HG03039 (cell line): ENCODE measurements around the gene MMP17.
"Not testable (repeated sequence)": the region's sequence is repeated elsewhere in the genome, so short reads cannot be mapped to it uniquely, and the experiment has no call there.

Source experiments
- ATAC-seq: cut with Tn5 transposase; IDR thresholded peaks from one replicate; pipeline ENCODE4 v1.9.1; 2021; ENCODE audit warnings: mild to moderate bottlenecking, moderate library complexity; ENCODE audit not compliant: unreplicated experiment

The MMP17 gene

DNA sequence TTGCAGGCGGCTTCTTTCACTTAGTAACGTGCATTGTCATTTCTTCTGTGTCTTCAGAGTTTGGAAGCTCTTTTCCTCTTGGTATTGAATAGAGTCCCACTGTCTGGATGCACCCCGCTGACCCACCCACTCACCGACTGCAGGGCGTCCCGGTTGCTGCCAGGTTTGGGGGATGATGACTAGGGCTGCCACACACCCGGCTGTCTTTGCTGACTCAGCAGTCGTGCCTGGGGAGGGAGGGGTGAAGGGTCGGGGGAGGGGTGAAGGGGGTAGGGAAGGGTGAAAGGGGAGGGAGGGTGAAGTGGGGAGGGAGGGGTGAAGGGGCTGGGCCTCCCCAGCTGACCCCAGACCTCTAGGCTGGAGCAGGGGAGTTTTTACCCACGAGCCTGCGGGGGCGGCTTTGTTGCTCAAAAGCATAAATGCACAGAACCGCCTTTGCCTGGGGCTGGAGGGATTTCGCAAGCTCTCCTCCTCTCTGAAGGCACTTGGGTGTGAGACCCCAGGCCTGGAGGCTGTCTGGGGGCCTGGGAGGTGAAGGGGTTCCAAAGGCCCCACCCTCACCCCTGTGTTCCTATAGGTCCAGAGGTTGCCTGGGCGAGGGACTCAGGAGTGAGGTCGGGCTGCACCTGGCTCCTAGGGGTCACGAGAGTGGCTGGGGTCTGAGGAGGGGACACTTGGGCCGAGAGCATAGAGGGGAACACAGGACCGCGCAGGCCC lies 35.0 kb downstream of the MMP17 start:
- ATAC-seq, result no peak

DNA sequence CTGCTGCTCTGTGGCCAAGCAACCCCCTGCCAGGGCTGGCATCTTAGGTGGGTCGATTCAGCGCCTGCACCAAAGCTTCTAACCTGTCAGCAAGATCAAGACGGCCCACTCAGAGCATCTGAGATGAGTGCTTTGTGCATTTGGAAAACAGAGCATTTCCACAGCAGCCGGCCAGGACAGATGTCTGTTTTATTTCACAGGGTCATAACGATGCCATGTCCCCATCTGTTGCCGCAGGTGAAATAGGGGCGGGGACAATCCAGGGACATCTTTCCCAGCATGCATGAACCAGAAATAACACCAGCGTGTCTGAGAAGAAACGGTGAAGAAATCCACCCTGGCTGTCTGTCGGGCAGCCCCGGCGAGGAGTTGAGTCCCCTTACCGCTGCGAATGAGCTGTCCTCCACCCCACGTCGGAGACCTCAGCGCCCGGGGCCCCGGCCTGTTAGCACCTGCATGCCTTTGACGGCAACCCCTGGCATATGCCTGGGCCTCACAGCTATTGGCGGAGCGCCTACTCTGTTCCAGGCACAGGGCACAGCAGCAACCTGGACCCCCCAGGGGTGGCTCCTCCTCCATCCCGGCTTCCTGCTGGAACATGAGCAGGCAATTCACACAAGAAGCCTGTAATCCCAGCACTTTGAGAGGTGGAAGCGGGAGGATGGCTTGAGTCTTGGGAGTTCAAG lies 35.7 kb downstream of the MMP17 start:
- no peak for ATAC-seq

DNA sequence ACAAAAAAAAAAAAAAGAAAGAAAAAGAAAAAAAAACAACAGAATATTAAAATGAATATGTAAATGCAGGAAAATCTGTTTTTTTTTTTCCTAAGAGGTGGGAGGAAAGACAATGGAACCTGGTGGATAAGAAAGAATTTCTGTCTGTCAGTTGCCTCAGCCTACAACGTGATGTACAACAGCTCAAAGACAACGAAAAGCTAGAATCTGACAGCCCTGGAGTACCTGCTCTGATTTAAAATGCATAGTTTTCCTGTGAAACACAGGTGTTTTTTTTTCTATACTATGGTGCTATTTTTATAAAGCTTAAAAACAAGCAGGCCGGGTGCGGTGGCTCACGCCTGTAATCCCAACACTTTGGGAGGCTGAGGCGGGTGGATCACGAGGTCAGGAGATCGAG lies 36.3 kb downstream of the MMP17 start:
- ATAC-seq, result no peak

DNA sequence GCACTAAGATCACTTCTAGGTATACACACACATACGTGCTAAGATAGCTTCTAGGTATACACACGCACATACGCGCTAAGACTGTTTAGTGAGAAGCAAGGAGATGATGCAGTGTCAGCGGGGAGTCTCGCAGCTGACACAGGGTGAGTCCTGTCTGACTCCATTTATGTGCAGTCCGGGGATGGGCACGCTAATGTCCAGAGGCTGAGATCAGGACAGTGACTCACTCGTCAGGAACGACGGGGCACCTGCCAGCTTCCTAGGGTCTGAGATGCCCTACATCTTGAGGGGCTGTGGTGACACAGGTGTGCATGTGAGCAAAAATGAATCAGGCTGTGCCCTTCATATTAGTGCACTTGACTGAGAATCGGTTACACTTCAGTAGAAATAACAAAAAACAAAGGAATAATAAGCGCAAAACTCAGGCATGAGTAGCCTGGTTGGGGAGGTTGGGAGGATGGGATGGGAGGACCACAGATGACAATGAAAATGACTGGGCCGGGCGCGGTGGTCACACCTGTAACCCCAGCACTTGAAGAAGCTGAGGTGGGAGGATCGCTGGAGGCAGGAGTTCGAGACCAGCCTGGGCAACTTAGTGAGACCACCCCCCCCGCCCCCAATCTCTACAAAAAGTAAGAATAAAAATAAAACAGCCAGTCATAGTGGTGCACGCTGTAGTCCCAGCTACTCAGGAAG lies 37.1 kb downstream of the MMP17 start:
- no peak for ATAC-seq

DNA sequence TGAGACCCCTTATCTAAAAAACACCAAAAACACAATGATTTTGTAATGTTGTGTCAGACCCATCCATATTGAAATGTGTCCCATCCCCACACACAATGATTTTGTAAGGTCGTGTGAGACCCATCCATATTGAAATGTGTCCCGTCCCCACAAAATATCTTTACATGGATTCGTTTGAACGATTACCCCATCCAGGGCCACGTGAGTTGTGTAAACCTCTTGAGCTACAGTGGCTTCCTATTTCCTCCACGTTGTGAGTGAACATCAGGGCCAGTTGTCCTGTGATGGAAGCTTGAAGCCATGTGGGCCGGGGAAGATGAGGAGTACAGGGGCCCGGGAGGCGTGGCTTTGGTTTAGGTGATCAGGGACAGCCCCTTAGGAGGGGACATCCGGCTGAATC lies 39.3 kb downstream of the MMP17 start:
- ATAC-seq, result no peak

DNA sequence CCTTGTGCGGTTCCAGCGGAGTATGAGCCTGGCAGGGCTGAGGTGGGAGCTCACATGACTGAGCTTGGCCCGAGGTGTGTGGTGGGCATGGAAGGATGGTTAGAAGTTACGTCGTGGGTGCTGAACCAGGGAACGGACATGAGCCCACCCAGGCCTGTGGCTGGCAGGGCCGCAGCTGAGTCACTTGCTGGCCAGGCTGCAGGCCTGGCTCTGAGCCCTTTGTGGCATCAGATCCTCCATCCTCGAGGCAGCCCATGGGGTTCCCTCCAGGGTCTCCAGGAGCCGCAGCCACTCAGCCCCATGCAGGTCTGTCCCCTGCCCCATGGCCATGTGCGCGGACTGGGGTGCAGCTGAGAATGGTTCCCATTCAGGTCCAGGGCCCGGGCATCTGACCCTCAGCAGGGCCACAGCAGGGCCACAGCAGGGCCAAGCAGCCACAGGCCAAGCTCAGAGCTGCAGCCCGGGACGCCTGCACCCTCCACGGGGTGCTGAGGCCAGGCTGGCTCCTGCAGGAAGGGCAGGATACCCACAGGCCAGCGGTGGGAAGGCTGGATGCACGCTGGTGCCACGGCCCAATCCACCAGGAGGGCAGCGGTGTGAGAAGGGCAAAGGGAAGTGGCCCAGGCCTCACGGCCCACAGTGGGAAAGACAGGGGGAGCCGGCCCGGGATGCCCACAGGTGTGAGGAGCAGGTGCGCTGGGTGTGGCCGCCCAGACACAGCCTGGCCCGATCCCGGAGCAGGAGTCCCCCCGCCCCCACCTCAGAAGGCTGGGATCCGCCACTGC lies 39.9 kb downstream of the MMP17 start:
- ATAC-seq, result no peak

DNA sequence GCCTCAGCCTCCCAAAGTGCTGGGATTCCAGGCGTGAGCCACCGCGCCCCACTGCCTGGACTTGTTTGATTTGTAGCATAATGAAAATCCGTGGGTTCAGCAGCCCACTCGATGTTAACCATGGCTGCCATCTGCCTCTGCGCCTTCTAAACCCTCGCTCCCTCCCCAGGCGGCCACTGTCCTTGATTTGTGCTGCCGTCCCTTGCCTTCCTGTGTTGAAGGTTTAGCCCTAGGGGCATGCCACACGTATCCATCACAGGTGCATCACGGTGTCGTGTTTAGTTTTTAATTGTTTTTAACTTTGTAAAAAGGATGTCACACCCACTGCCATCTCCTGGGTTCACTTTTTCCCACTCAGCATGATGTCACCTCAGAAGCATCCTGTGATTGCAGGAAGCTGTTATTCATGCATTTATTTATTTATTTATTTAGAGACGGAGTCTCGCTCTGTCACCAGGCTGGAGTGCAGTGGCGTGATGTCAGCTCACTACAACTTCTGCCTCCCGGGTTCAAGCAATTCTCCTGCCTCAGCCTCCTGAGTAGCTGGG lies 41.8 kb downstream of the MMP17 start:
- no peak for ATAC-seq

DNA sequence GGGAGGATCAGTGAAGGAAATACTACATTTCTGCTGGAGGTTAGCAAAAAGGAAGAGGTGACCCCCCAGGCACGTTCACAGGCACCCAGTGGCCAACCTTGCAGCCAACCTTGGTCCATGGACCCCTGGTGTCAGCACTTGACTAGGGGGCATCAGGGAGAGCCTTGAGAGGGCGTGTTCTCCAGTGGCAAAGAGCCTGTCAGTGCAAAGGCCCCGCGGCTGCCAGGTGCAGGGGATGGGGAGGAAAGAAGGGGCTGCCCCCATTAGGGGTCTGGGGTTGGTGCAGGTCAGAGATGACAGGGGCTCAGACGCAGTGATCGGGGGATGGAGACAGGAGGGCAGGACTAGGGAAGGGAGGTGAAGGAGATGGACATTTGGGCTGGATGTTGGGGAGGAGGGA lies 43.5 kb downstream of the MMP17 start:
- ATAC-seq, result no peak

DNA sequence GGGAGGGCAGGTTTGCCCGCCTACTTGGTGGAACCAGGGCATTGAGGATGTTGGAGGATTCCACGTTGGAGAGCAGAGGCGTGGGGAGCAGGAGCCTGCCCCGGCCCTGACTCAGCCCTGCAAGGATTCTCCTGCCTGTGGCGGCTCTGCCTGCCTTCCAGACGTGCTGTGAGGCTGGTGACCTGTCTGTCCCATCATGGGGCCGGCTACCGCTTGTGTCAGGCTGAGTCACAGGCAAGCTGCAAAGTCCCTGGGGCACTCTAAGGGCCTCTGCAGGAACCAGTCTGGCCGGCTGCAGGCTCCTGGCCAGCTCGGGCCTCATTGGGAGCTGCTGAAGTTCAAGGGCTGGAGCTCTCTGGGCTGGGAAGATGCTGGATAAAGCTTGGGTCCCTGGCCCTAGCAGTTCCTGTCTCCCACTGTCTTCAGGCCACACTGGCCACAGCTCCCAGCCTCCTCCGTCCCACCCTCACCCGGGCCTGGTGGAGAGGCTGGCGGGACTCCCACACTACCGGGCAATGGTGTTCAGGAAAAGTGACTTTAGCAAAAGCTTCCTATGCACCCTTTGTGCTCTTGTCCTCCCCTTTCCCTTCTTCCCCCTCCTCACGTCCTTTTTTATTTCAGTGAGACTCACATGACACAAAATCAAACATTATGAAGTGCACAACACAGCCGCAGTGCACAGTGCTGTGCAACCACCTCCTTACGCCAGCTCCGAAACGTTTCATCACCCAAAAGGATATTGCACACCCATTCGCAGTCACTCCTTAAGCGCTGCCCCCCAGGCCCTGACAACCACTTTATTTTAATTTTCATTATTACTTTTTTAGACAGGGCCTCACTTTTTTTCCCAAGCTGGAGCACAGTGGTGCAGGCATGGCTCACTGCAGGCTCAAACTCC lies 44.2 kb downstream of the MMP17 start:
- ATAC-seq, result no peak

DNA sequence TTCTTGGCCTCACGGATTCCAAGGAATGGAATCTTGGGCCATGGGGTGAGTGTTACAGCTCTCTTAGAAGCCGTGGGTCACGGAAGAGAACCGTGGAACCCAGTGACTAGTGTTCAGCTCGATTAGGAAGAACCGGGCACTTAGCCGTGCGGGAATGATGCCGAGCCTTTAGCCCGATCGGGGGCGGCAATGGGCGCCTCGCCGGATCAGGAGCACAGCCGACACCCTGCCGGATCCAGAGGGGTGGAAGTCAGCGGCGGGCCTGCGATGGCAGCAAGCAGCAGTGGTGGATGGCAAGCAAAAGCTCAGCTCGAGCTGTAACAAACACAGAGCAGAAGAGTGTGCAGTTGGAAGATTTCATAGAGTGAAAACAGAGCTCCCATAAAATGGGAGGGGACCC lies 45.1 kb downstream of the MMP17 start:
- ATAC-seq, result no peak

DNA sequence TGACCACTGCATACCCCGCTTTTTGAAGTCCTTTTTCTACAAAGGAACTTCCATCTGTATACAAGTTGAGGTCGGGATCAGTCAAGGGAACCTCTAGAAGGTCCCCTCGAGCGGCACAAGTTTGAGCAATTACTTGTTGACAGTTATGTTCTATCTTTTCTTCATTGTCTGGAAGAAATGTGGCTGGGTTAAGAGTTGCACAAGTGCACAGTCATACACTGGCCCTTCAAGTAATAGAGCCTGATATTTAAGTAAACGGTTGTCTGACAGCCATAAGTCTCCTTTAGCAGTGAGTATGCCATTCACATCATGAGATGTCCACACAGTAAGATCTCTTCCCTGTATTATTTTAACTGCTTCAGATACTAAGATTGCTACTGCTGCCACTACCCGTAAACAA lies 46.8 kb downstream of the MMP17 start:
- ATAC-seq, result not testable (repeated sequence)

DNA sequence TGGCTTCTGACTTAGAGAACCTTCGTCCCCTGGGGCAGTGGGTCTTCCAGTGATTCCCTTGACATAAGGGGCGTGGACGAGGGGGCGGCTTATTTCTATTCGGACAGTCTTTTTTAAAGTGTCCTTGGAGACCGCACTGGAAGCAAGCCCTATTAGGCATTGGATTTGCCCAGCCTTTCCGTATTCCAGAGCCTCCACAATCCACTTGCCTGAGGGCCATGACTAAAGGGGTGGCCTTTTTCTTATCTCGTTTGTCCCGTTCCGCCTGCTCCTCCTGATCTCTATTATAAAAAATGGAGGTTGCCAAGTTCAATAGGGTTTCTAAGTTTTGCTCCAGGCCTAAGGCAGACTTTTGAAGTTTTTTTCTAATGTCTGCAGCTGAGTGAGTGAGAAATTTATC lies 49.0 kb downstream of the MMP17 start:
- not testable (repeated sequence) for ATAC-seq

DNA sequence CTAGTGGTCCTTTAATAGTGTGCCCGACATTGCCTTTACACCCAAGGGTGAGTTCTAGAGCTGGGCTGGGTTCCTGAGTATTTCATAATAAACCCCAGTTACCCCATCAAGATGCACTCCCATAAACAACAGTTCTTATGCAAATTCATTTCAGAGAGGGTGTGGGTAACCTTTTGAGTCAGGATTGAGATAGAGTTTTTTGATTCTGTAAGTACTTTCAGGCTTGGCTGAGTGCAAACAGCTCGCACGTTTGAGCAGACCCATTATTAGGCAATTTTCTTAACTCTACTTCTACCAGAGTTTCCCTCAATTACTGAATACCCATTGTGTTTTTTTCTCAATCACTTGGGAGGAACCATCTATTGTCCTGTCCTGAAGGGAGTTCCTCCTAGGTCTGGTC lies 50.2 kb downstream of the MMP17 start:
- not testable (repeated sequence) for ATAC-seq

DNA sequence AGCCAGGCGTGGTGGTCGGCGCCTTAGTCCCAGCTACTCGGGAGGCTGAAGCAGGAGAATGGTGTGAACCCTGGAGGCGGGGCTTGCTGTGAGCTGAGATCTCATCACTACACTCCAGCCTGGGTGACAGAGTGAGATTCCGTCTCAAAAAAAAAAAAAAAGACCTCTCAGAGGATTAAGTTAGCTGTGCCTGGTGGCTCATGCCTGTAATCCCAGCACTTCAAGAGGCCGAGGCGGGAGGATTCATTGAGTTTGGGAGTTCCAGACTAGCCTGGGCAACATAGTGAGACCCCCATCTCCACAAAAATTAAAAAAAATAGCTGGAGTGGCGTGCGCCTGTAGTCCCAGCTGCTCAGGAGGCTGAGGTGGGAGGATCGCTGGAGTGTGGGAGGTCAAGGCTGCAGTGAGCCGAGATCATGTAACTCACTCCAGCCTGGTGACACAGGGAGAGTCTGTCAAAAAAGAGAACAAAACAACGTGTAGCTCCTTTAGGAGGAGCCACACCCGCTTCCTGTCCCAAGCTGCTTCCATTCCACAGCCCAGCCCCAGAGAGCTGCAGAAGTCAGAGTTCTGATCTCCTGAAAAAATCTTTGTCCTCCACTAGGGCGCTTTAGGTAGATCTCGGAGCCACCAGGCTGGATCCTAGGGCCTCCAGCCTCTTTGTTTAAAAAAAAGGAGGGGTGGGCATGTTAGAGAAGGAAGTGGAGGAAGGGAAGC lies 54.8 kb downstream of the MMP17 start:
- no peak for ATAC-seq

DNA sequence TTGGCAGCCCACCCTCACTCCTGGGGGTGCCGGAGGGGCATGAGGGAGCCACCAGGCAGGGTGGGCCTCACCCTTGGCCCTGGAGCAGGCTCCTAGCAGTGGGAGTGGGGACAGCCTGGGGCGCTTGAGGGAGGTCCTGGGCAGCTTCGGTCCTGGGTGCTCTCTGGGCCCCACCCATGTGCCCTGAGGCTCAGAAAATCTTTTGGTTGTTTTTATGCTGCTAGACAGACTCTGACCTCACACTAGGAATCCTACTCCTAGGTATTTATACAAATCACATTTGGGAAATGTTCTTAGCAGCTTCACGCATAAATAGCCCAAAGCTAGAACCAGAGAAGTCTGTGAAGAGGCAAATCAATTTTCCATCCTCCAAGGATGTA lies 55.3 kb downstream of the MMP17 start:
- ATAC-seq, result no peak

DNA sequence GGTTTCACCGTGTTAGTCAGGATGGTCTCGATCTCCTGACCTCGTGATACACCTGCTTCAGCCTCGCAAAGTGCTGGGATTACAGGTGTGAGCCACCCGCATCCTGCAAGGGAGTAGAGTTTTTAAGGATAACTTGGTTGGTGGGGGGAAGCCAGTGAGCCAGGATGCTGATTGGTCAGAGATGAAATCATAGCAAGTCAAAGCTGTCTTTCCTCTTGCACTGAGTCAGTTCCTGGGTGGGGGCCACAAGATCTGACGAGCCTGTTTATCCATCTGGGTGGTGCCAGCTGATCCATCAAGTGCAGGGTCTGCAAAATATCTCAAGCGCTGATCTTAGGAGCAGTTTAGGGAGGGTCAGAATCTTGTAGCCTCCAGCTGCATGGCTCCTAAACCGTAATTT lies 56.9 kb downstream of the MMP17 start:
- ATAC-seq, result not testable (repeated sequence)

DNA sequence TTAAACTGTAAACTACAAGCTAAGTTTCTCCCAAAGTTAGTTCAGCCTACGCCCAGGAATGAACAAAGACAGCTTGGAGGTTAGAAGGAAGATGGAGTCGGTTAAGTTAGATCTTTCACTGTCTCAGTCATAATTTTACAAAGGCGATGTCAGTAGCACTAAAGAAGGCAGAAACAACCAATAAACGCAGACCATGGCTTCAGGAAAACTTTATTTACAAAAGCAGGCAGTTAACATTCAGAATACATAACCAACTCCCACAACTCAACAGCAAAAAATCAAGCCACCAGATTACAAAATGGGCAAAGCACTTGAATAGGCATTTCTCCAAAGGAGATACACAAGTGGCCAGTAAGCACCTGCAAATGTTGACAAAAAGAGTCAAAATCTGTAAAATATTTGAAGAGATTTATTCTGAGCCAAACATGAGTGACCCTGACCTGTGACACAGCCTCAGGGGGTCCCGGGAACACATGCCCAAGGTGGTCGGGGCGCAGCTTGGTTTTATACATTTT lies 57.4 kb downstream of the MMP17 start:
- no peak for ATAC-seq

DNA sequence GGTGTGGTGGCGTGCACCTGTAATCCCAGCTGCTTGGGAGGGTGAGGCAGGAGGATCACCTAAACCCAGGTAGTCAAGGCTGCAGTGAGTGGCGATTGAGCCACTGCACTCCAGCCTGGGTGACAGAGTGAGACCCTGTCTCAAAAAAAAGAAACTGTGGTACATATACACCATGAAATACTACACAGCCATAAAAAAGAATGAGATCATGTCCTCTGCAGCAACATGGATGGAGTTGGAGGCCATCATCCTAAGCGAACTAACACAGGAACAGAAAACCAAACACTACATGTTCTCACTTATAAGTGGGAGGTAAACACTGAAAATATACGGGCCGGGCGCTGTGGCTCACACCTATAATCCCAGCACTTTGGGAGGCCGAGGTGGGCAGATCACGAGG lies 63.5 kb downstream of the MMP17 start:
- ATAC-seq, result not testable (repeated sequence)
